GM12878 (cell line): ENCODE results near the gene AP1M1. TPM values are rescaled to one million over a fixed set of nuclear protein-coding genes. Genes with fewer than 3 reads are reported as not detected.

Experiments used
- ATAC-seq: fragments of 200-7000 bp; cut with Tn5 transposase; 3 replicates; pipeline ENCODE4 v1.9.1; 2020; ENCODE audit warnings: mild to moderate bottlenecking, moderate library complexity
- BruUV-seq: library from RNA; stranded (reverse); fragments of 400-500 nt; replicated peaks from 2 replicates; lab custom pipeline; 2021; lab: Mats Ljungman, UMichigan
- CTCF ChIA-PET: fragments of 300-600 bp; sonication (Branson Sonifier 250); formaldehyde crosslinking; extraction: SDS; loops from one replicate; lab custom pipeline; 2021; ENCODE audit warnings: inconsistent platforms; lab: Yijun Ruan, JAX
- POLR2A ChIA-PET: fragments of 350-600 bp; formaldehyde crosslinking; extraction: SDS; loops from one replicate; lab custom pipeline; 2021; ENCODE audit warnings: inconsistent platforms; lab: Charles Lee
- RAD21 ChIA-PET: fragments of 300-600 bp; sonication (Branson Sonifier 250); formaldehyde crosslinking; loops from one replicate; lab custom pipeline; 2023; ENCODE audit warnings: antibody characterized with exemption; ENCODE audit not compliant: unreplicated experiment; lab: Charles Lee
- SMC1A ChIA-PET: fragments of 300-600 bp; sonication (Branson Sonifier 250); formaldehyde crosslinking; loops from one replicate; lab custom pipeline; 2023; ENCODE audit not compliant: unreplicated experiment, uncharacterized antibody; lab: Charles Lee
- DNase-seq: peaks from one replicate; pipeline ENCODE4 v3.0.0-alpha.2; 2011; ENCODE audit warnings: low read depth, low spot score
- FAIRE-seq: peaks from 3 replicates; lab custom pipeline; 2011; peaks lifted over from hg19 to GRCh38; lab: Jason Lieb, UNC
- H2AFZ ChIP-seq: 2 replicates; pipeline ENCODE4 v1.6.0; 2011; ENCODE audit warnings: low read depth, low read length, control low read depth; ENCODE audit not compliant: control insufficient read depth
- H3K27ac ChIP-seq: 2 replicates; pipeline ENCODE4 v1.5.1; 2011; ENCODE audit warnings: control low read depth; ENCODE audit not compliant: control insufficient read depth, insufficient read depth
- H3K27me3 ChIP-seq, 2 experiments: replicated peaks in 1 of 2; 2 replicates each; pipeline versions ENCODE4 v1.6.0 to v1.6.1; 2011; ENCODE audit warnings: low read length in 1 of 2; ENCODE audit not compliant: control insufficient read depth in 2 of 2, insufficient read depth in 2 of 2
- H3K36me3 ChIP-seq, 2 experiments: 2 replicates each; pipeline ENCODE4 v1.5.1; 2011; ENCODE audit warnings: low read length in 1 of 2; ENCODE audit not compliant: control insufficient read depth in 2 of 2, insufficient read depth in 2 of 2
- H3K4me1 ChIP-seq: 2 replicates; pipeline ENCODE4 v1.6.1; 2011; ENCODE audit warnings: mild to moderate bottlenecking, low read length, moderate library complexity, mixed read lengths; ENCODE audit not compliant: control insufficient read depth, insufficient read depth
- H3K4me2 ChIP-seq: 2 replicates; pipeline ENCODE4 v1.6.0; 2011; ENCODE audit warnings: control low read depth; ENCODE audit not compliant: control insufficient read depth, insufficient read depth
- H3K4me3 ChIP-seq: fragments of 200-600 bp; sonication (generic); 2 replicates; pipeline ENCODE4 v1.5.1; 2016
- H3K79me2 ChIP-seq: 2 replicates; pipeline ENCODE4 v1.6.0; 2011; ENCODE audit warnings: low read length; ENCODE audit not compliant: control insufficient read depth, insufficient read depth
- H3K9ac ChIP-seq: 2 replicates; pipeline ENCODE4 v1.8.0; 2011; ENCODE audit warnings: low read length, control low read depth, mixed read lengths; ENCODE audit not compliant: control insufficient read depth, insufficient read depth
- H3K9me3 ChIP-seq: replicated peaks from 3 replicates; pipeline ENCODE4 v1.5.1; 2011; ENCODE audit warnings: mild to moderate bottlenecking, low read length; ENCODE audit not compliant: control insufficient read depth, insufficient read depth
- H4K20me1 ChIP-seq: 2 replicates; pipeline ENCODE4 v1.6.0; 2011; ENCODE audit not compliant: control insufficient read depth, insufficient read depth
- EP300 ChIP-seq, 2 experiments: fragments of 150-350 bp in 1 of 2; IDR thresholded peaks; 2 replicates each; pipeline ENCODE4 v1.6.1; 2011 to 2012; ENCODE audit warnings: low read depth in 2 of 2, low read length in 2 of 2, borderline replicate concordance in 1 of 2, improper control_type of control experiment in 1 of 2, inconsistent platforms in 1 of 2; ENCODE audit not compliant: control insufficient read depth in 1 of 2
- NFIC ChIP-seq: IDR thresholded peaks from 2 replicates; pipeline ENCODE4 v1.6.1; 2012; ENCODE audit warnings: low read depth, mild to moderate bottlenecking, inconsistent platforms, low read length, moderate library complexity
- NFYA ChIP-seq: IDR thresholded peaks from 2 replicates; pipeline ENCODE4 v1.6.1; 2011; ENCODE audit warnings: low read depth, mild to moderate bottlenecking, low read length, improper control_type of control experiment, borderline replicate concordance
- POLR2A ChIP-seq: IDR thresholded peaks from 2 replicates; pipeline ENCODE4 v1.6.1; 2011; ENCODE audit warnings: low read depth, mild to moderate bottlenecking, low read length
- TARDBP ChIP-seq: IDR thresholded peaks from 2 replicates; pipeline ENCODE4 v1.6.1; 2016; ENCODE audit warnings: borderline replicate concordance
- ZNF384 ChIP-seq: IDR thresholded peaks from 2 replicates; pipeline ENCODE4 v1.6.1; 2012; ENCODE audit warnings: low read depth, mild to moderate bottlenecking, low read length, improper control_type of control experiment, borderline replicate concordance
- WGBS: methylation state at CpG from one replicate; pipeline ENCODE4 v1.1.6; 2016; ENCODE audit warnings: low lambda C conversion rate; ENCODE audit not compliant: insufficient replicate concordance, insufficient coverage; ENCODE audit errors: missing lambda C conversion rate; 5-methylcytosine and 5-hydroxymethylcytosine counted together
- in situ Hi-C: fragments of 300-500 bp; cut with MboI; formaldehyde crosslinking; loops from 9 replicates; pipeline ENCODE4 v1.14.3; 2018; ENCODE audit warnings: mixed read lengths
- intact Hi-C: fragments of 100-400 bp; cut with micrococcal nuclease; formaldehyde crosslinking; loops from one replicate; pipeline ENCODE4 v1.14.2; 2022; ENCODE audit not compliant: unreplicated experiment
- polyA plus RNA-seq, 11 experiments: library from polyadenylated mRNA; depleted of rRNA in 4 of 11; unstranded in 6 of 11; stranded (reverse) in 5 of 11; fragments of >200 nt; fragmentation: Nextera tagmentation in 4 of 11; fragmentation: Illumina TruSeq in 1 of 11; extraction: Ambion mirVana in 4 of 11; extraction: Trizol in 1 of 11; gene quantifications; 1 replicate in 1 of 11; 2 replicates in 10 of 11; pipeline versions ENCODE4 v1.2.1 to v1.2.3, GENCODE V29; 2011 to 2016; ENCODE audit warnings: inconsistent platforms in 2 of 11, missing spikeins in 2 of 11, low read depth in 1 of 11
- total RNA-seq, 4 experiments: library from RNA; depleted of rRNA in 3 of 4; stranded (reverse); fragments of >200 nt in 3 of 4; fragmentation: Illumina TruSeq in 1 of 4; extraction: Trizol in 1 of 4; gene quantifications; 2 replicates each; pipeline versions ENCODE4 v1.2.1 to v1.2.3, GENCODE V29; 2013 to 2021
- TF ChIP-seq, protein P1 (sequence below): IDR thresholded peaks from 2 replicates; pipeline ENCODE4 v1.6.1; 2011; ENCODE audit warnings: borderline replicate concordance, low read depth, mild to moderate bottlenecking, moderate library complexity, mixed read lengths, low read length; ENCODE audit not compliant: insufficient read depth; ENCODE audit errors: extremely low read length

Gene AP1M1
- total and polyA plus RNA-seq, 10 of the 15 experiments (the other 5 are each of a cell fraction or from before 2014, with no cell fraction given) = 1.0 to 116 (median 44.7) TPM

DNA sequence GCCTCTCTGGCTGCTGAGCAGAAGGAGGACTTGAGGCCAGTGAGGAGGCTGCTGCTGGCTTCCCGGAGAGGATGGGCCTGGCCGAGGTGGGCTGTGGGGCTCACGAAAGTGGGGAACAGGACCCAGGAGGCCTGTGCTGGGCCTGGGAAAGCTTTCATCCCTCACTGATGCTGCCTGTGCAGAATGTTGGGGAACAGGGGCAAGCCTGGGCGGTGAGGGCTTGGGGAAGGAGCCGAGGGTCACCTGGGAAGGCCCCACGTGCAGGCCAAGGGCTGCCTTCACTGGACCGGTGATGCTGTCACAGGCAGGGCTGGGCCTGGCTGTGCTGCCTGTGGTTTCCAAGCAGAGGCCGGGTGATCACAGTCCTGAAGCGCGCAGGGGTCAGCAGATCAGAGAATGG lies 9.4 kb downstream of the AP1M1 start (continued):
- TF ChIP-seq EP300 (IDR thresholded peaks at IDR 0.05; ENCODE audit: borderline replicate concordance in 1 of 2, control insufficient read depth in 1 of 2, low read depth in 2 of 2, low read length in 2 of 2) = no peak
- TF ChIP-seq NFIC = no peak
- TF ChIP-seq ZNF384 = no peak

DNA sequence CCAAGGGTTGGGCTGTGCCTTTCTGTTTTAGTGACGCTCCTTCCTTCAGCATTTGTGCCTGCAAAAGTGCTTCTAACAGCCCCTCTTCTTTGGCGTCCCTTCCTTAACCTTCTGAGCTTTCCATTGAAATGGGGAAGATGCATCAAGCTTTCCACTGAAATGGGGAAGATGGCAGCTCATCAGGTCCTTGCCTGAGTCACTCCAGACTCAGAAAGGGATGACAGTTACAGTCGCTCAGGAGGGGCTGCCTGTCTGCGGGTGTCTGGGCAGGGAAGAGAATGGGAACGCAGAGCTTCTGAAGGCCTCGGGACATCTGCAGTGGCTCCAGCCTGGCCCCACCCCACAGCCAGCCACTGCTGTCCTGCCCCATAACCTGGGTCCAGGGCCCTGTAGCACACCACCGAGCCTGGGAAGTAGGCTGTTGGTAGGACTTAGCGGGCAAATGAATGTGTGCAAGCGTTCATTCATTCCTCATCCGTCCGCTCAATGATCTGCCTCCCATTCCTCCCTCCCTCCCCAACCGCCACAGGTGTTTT lies 9.8 kb downstream of the AP1M1 start:
- RAD21 ChIA-PET = no interaction called here
- BruUV-seq = no TSS peak
- Histone ChIP-seq H4K20me1 (no peaks in the 10 kb centered on the region), H3K4me3 (no peak overlapping the region), H3K4me2 (no peak overlapping the region), H3K36me3 (peaks cover 10 to 14% of the 10 kb centered on the region in 2 experiments; a peak in 3 of 4 replicates), H3K9ac (no peak overlapping the region), H3K27me3 (no peaks in the 10 kb centered on the region), H3K4me1 (peaks cover 11% of the 10 kb centered on the region), H3K79me2 (no peaks in the 10 kb centered on the region; the same call in 1 of the 2 replicates), H2AFZ (no peak overlapping the region), H3K9me3 (no peaks in the 10 kb centered on the region), H3K27ac (no peak overlapping the region)
- TF ChIP-seq TARDBP (no peak), POLR2A (peak; percentile 20; the same call in 1 of the 2 replicates), NFYA (no peak)
- TF ChIP-seq, protein P1, sequence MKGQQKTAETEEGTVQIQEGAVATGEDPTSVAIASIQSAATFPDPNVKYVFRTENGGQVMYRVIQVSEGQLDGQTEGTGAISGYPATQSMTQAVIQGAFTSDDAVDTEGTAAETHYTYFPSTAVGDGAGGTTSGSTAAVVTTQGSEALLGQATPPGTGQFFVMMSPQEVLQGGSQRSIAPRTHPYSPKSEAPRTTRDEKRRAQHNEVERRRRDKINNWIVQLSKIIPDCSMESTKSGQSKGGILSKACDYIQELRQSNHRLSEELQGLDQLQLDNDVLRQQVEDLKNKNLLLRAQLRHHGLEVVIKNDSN = no peak
- in situ Hi-C loops = no loop called here
- FAIRE-seq (no peak), ATAC-seq (no peak), DNase-seq (no peak)
- 94% methylated on average over 12 of the region's 12 CpGs for WGBS
- intact Hi-C loops = no loop called here
- POLR2A ChIA-PET = no interaction called here
- CTCF ChIA-PET = interaction anchor here (1.0 kb wide), 1 partner anchor 320 kb away, joined by 3 read pairs; no protein-coding TSS in a partner anchor
- SMC1A ChIA-PET = no interaction called here
